Stimulated activated naive CD8-positive, alpha-beta T cell treated with anti-CD3 and anti-CD28 coated beads, Interleukin-15, Interleukin-2, amounts not matched to agents 100 ng/mL and 50 ng/mL, for 24 hours (primary cell): ENCODE data around the gene SNX20.

Experiments
- H3K27ac Mint-ChIP-seq: one replicate; pipeline ENCODE4 v1.8.0; 2021; ENCODE audit warnings: mild to moderate bottlenecking, mixed read lengths
- H3K27me3 Mint-ChIP-seq: one replicate; pipeline ENCODE4 v1.8.0; 2021; ENCODE audit warnings: mixed read lengths
- H3K36me3 Mint-ChIP-seq: one replicate; pipeline ENCODE4 v1.8.0; 2021; ENCODE audit warnings: low read depth, mixed read lengths
- H3K4me1 Mint-ChIP-seq: one replicate; pipeline ENCODE4 v1.8.0; 2021; ENCODE audit warnings: low read depth, mixed read lengths
- H3K4me3 Mint-ChIP-seq: one replicate; pipeline ENCODE4 v1.8.0; 2021; ENCODE audit warnings: mild to moderate bottlenecking, mixed read lengths
- H3K9me3 Mint-ChIP-seq: one replicate; pipeline ENCODE4 v1.8.0; 2021; ENCODE audit warnings: mixed read lengths

Gene SNX20

DNA sequence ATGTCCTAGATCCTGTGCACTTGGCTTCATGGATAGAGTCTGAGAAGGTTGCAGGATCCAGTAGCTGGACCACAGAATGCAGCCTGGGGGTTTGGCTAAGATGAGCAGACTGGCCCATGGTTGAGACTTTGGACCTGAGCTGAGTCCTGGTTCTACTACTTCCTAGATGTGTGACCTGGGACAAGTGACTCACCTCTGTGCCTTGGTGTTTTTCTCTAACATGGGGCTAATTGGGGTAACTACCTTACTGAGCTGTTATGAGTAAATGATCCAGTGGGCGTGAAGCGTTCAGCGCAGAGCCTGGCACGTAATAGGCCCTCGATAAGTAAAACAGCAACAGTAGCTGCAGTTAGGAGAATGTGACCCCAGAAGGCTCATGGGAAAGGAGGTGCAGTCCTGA lies 38.8 kb downstream of the SNX20 start:
- Mint-ChIP-seq H3K27ac (no peak overlapping the region), H3K9me3 (no peaks in the 10 kb centered on the region), H3K27me3 (no peaks in the 10 kb centered on the region), H3K4me1 (no peaks in the 10 kb centered on the region), H3K4me3 (no peak overlapping the region), H3K36me3 (no peaks in the 10 kb centered on the region)

GRCh38 chr16:50641818-50642187 lies 39.3 kb downstream of the SNX20 start:
- Mint-ChIP-seq H3K36me3 (no peaks in the 10 kb centered on the region), H3K9me3 (no peaks in the 10 kb centered on the region), H3K27me3 (no peaks in the 10 kb centered on the region), H3K4me1 (no peaks in the 10 kb centered on the region), H3K4me3 (no peak overlapping the region), H3K27ac (no peak overlapping the region)

DNA sequence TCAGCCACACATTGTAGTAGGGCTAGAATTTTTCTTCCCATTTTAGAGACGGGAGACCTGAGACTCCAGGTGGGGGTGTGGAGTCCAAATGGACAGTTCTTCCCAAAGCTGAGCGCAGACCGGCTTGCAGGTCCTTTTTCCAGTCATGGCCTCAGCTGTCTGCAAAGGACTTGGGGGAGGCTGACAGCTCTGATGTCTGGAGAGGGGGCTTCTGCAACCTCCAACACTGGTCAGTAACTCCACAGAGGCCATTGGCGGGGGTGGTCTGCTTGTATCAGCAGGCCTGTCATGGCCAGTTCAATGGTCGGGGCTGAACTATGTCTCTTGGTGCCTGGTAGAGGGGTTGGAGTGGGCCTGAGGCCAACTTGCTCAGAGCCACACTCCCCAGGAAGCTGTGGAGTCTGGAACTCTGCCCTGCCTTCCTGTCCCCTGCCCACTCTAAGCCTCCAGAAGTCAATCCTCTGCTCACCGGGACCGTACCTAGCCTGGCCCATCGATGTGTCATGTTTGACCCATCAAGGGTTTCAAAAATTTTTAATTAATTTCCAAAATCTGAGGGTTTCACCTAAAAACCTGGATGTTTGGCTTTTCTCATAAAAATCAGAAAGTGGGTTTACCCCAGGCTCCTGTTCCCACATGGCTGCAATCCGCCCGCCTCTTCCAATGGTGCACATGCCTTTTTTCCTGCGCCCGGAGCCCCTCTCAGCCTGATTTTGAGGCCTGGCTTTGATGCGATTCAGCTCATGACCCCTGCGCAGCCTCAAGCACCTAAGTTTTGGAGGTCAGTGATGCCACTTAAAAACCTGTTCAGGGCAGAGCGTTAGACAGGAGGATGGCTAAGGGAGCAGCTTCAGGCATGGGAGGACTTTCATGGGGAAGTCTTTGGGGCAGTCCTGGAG lies 39.9 kb downstream of the SNX20 start:
- Mint-ChIP-seq H3K4me1 (no peaks in the 10 kb centered on the region), H3K27ac (no peak overlapping the region), H3K4me3 (no peak overlapping the region), H3K36me3 (no peaks in the 10 kb centered on the region), H3K27me3 (no peaks in the 10 kb centered on the region), H3K9me3 (no peaks in the 10 kb centered on the region)

- no peak overlapping the region for H3K4me3 Mint-ChIP-seq
- no peaks in the 10 kb centered on the region for H3K36me3 Mint-ChIP-seq
- no peaks in the 10 kb centered on the region for H3K9me3 Mint-ChIP-seq
- no peak overlapping the region for H3K27ac Mint-ChIP-seq
- no peaks in the 10 kb centered on the region for H3K27me3 Mint-ChIP-seq
- no peaks in the 10 kb centered on the region for H3K4me1 Mint-ChIP-seq
Measured at GRCh38 chr16:50640391-50640790, 40.7 kb downstream of the SNX20 start.

DNA sequence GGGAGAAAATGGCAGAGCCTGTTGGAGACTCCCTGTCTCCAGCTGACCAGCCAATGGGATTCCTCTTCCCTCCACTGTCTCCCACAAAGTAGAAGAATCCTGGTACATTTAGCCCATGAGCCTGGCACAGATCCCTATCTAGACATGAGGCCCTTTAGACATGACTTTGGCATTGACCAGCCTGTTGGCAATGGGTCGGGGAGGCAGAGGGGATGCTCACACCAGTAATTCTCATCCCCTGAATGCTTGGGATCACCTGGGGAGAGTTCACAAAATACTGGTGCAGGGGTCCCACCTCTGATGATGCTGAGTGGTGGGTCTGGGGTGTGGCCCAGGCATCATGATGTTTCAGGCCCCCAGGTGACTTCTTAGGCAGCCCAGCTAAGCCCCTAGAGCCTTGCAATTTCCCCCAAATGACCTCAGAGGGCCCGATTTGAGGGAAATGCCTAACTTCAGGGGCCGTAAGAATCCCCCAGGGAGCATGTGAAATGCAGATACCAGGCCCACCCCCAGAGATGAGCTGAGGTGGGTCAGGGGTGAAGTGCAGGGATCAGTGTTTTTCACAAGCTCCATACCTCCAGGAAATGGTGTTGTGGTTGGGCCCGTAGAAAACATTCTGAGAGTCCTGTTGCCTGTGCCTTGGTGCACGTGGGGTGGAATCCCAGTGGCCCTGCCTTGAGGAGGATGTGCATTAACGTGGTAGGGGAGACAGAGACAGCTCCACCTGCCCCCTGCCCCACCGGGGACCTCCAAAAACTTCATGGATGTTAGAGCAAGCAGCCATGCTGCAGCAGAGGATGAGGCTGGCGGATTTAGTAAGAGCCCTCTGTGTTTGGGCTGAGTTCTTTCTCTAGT lies 42.1 kb downstream of the SNX20 start:
- no peak overlapping the region for H3K27ac Mint-ChIP-seq

DNA sequence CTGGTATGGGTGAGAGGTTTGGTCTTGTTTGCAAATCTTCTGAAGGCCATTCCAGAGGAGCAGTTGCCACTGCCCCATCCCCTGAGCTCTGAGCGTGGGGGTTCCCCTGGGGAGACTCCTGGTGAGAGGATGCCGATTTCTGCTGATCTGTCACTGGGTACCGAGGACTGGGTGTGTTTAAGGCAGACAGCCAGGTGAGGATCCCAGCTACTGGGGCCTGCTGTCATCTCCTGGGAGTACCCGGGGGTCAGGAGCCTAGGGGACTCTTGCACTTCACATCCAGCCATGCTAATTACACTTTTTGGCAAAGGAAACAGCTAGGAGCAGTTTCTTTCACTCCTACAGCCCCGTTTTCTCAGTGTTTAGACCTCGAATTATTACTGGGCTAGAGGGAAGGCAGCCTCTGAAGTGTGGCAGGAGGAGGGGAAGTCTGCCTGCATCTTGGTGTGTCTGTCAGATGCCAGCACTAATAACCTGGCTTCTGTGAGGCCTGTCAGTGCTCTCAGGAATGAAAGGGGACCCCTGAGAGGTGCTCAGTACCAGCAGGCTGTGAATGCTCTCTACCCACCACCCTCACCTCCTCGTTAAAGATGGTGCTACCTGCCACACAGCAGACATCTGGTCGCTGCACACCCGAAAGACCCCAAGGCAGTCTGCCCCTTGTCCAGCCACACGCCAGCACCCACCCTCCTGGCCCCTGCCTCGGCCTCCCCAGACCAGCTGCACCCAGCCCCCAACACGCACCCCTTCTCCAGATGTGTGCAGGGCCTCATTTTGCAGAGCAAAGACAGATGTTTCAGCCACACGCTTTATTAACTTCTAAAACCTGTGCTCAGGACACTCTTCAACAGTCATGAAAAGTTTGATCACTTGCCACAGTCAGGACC lies 43.2 kb downstream of the SNX20 start:
- Mint-ChIP-seq H3K4me3 (no peak overlapping the region), H3K4me1 (no peaks in the 10 kb centered on the region), H3K27me3 (no peaks in the 10 kb centered on the region), H3K9me3 (no peaks in the 10 kb centered on the region), H3K27ac (no peak overlapping the region), H3K36me3 (peaks cover 3% of the 10 kb centered on the region)

More for the DNA sequence above, 42.1 kb downstream of the SNX20 start:
- H3K27me3 Mint-ChIP-seq = no peaks in the 10 kb centered on the region
- H3K4me3 Mint-ChIP-seq = no peak overlapping the region
- no peaks in the 10 kb centered on the region for H3K9me3 Mint-ChIP-seq
- H3K4me1 Mint-ChIP-seq = no peaks in the 10 kb centered on the region
- H3K36me3 Mint-ChIP-seq = peaks cover 3% of the 10 kb centered on the region

GRCh38 chr16:50636753-50637374 lies 44.2 kb downstream of the SNX20 start:
- Mint-ChIP-seq H3K36me3 (peaks cover 3% of the 10 kb centered on the region), H3K27me3 (no peaks in the 10 kb centered on the region), H3K4me1 (no peaks in the 10 kb centered on the region), H3K4me3 (no peak overlapping the region), H3K9me3 (no peaks in the 10 kb centered on the region), H3K27ac (no peak overlapping the region)

- Mint-ChIP-seq H3K4me1 (no peaks in the 10 kb centered on the region), H3K4me3 (no peak overlapping the region), H3K27ac (no peak overlapping the region), H3K27me3 (no peaks in the 10 kb centered on the region), H3K9me3 (no peaks in the 10 kb centered on the region), H3K36me3 (peaks cover 3% of the 10 kb centered on the region)
Measured at GRCh38 chr16:50635505-50636392, 45.4 kb downstream of the SNX20 start.

GRCh38 chr16:50634947-50635346 lies 46.2 kb downstream of the SNX20 start:
- H3K4me1 Mint-ChIP-seq = no peaks in the 10 kb centered on the region
- H3K27ac Mint-ChIP-seq = no peak overlapping the region
- peaks cover 3% of the 10 kb centered on the region for H3K36me3 Mint-ChIP-seq
- no peak overlapping the region for H3K4me3 Mint-ChIP-seq
- no peaks in the 10 kb centered on the region for H3K9me3 Mint-ChIP-seq
- no peaks in the 10 kb centered on the region for H3K27me3 Mint-ChIP-seq

DNA sequence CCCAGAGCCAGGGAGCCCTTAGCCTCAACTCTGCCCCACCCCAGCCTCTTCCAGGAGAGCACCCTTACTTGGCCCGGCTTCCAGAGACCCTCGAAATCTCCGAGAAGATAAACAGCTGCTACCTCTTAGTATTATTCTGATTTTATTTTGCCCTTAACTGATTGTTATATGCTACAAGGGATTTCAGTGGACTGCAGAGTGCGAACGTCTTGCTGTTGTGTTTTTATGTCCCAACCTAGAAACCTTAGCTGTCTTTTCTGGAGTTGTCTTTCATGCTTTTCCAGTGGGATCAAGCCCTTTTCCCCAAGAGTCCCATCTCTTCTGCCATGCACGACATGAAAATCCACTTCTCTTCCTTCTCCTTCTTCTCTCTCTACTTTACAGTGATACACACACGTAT lies 47.0 kb downstream of the SNX20 start:
- H3K27ac Mint-ChIP-seq = no peak overlapping the region
- no peaks in the 10 kb centered on the region for H3K4me1 Mint-ChIP-seq
- H3K27me3 Mint-ChIP-seq = no peaks in the 10 kb centered on the region
- H3K9me3 Mint-ChIP-seq = no peaks in the 10 kb centered on the region
- no peak overlapping the region for H3K4me3 Mint-ChIP-seq
- peaks cover 3% of the 10 kb centered on the region for H3K36me3 Mint-ChIP-seq

DNA sequence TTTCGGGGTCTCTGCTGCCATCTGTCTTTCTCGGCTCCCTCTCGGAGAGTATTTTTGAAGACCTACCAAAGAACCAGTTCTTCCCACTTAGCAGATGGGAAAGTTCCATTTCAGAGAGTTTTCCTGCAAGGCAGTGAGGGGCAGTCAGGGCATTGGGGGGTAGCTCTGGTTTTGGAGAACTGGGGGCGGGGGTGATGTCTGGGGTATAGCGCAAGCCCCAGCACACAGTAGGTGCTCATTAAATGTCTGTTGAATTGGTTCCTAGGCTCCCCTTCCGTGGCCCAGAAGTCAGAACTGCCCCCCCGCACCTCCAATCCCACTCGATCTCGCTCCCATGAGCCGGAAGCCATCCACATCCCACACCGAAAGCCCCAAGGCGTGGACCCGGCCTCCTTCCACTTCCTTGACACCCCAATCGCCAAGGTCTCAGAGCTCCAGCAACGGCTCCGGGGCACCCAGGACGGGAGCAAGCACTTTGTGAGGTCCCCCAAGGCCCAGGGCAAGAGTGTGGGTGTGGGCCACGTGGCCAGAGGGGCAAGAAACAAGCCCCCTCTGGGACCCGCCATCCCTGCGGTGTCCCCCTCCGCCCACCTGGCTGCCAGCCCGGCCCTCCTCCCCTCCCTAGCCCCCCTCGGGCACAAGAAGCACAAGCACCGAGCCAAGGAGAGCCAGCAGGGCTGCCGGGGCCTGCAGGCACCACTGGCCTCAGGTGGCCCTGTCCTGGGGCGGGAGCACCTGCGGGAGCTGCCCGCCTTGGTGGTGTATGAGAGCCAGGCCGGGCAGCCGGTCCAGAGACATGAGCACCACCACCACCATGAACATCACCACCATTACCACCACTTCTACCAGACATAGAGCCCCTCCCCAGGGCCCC lies 47.9 kb downstream of the SNX20 start:
- no peak overlapping the region for H3K4me3 Mint-ChIP-seq
- no peaks in the 10 kb centered on the region for H3K9me3 Mint-ChIP-seq
- no peaks in the 10 kb centered on the region for H3K27me3 Mint-ChIP-seq
- H3K27ac Mint-ChIP-seq = no peak overlapping the region
- peaks cover 3% of the 10 kb centered on the region for H3K36me3 Mint-ChIP-seq
- H3K4me1 Mint-ChIP-seq = no peaks in the 10 kb centered on the region

DNA sequence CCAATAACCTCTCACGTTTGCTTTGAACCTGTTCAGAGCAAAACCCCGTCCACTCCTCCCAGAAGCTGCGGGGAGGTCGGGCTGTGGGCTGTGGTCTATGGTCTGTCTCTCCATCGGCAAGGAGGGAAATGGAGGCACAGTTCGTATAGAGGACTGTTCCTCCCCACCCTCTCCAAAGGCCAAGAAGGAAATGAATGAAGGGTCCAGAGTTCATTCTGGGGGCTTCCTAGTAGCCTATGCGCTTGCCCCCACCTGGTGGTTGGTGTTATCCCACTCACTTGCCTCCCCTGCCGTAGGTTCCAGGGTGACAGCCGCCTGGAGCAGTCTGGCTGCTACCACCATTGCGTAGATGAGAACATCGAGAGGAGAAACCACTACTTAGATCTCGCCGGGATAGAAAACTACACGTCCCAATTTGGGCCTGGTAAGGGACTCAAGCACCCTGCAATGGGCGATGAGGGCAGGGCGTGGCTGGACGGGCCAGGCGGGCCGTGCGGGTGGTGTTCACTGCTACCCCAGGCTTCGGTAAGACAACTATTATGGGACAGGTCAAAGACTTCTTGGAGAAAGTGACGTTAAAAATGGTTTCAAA lies 49.0 kb downstream of the SNX20 start:
- Mint-ChIP-seq H3K9me3 (no peaks in the 10 kb centered on the region), H3K4me3 (no peak overlapping the region), H3K27me3 (no peaks in the 10 kb centered on the region), H3K4me1 (peaks cover 8% of the 10 kb centered on the region), H3K27ac (no peak overlapping the region), H3K36me3 (peaks cover 3% of the 10 kb centered on the region)
